ENCODE results near the gene LARP4B.

- TF ChIP-seq CTCF (IDR thresholded peaks at IDR 0.05), result no peak
- TF ChIP-seq MAX (IDR thresholded peaks at IDR 0.05), result no peak
- no peak for TF ChIP-seq REST (IDR thresholded peaks at IDR 0.05)
- no peak for TF ChIP-seq HDAC2 (IDR thresholded peaks at IDR 0.05)
- no peak for TF ChIP-seq KDM1A (IDR thresholded peaks at IDR 0.05; ENCODE audit: low read depth)
- TF ChIP-seq, protein P1, sequence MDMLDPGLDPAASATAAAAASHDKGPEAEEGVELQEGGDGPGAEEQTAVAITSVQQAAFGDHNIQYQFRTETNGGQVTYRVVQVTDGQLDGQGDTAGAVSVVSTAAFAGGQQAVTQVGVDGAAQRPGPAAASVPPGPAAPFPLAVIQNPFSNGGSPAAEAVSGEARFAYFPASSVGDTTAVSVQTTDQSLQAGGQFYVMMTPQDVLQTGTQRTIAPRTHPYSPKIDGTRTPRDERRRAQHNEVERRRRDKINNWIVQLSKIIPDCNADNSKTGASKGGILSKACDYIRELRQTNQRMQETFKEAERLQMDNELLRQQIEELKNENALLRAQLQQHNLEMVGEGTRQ (IDR thresholded peaks at IDR 0.05), result no peak
- no peak for TF ChIP-seq GATA3 (IDR thresholded peaks at IDR 0.05; ENCODE audit: borderline replicate concordance)
- no peak for TF ChIP-seq TP53 (CRISPR knock-in tag; IDR thresholded peaks at IDR 0.05)
- no peak for TF ChIP-seq PBX3 (IDR thresholded peaks at IDR 0.05)
- no peak for TF ChIP-seq RFX5 (IDR thresholded peaks at IDR 0.05)
- TF ChIP-seq NR3C1 (IDR thresholded peaks at IDR 0.05), result no peak
Observed at GRCh38 chr10:774661-775244, 156.8 kb downstream of the LARP4B start.

Data from A549 (cell line).